VCaP (cell line): ENCODE data around the gene ZSCAN12.
"Not testable (repeated sequence)": the region's sequence is repeated elsewhere in the genome, so short reads cannot be mapped to it uniquely, and the experiment has no call there.

Experiments
- H3K27ac ChIP-seq: fragments of 450-650 bp; 2 replicates; pipeline ENCODE4 v1.5.1; 2017
- CTCF ChIP-seq: fragments of 450-650 bp; conservative IDR thresholded peaks from 2 replicates; pipeline ENCODE4 v1.5.1; 2017; ENCODE audit warnings: mild to moderate bottlenecking, moderate library complexity

Gene ZSCAN12

GRCh38 chr6:28408076-28408802 is 8.7 kb upstream of the ZSCAN12 start:
- H3K27ac ChIP-seq, result no peak overlapping the region
- TF ChIP-seq CTCF, result no peak

- no peak for TF ChIP-seq CTCF
- H3K27ac ChIP-seq, result no peak overlapping the region
Observed at GRCh38 chr6:28407401-28407800, 7.9 kb upstream of the ZSCAN12 start.

- not testable (repeated sequence) for H3K27ac ChIP-seq
Observed at GRCh38 chr6:28403923-28404322, 4.4 kb upstream of the ZSCAN12 start.

GRCh38 chr6:28402197-28402596 is 2.6 kb upstream of the ZSCAN12 start:
- peak overlapping the region; percentile 29 for H3K27ac ChIP-seq
- TF ChIP-seq CTCF, result no peak

- no peak overlapping the region for H3K27ac ChIP-seq
- no peak for TF ChIP-seq CTCF
Observed at GRCh38 chr6:28401172-28401571, 1.6 kb upstream of the ZSCAN12 start.

- no peak overlapping the region for H3K27ac ChIP-seq
- no peak for TF ChIP-seq CTCF
Observed at GRCh38 chr6:28400122-28400451, 540 bp upstream of the ZSCAN12 start.

GRCh38 chr6:28395918-28396317 is 3.6 kb downstream of the ZSCAN12 start:
- H3K27ac ChIP-seq, result peak overlapping the region; percentile 5; the same call in 1 of the 2 replicates
- no peak for TF ChIP-seq CTCF

- H3K27ac ChIP-seq, result no peak overlapping the region
- peak; percentile 81 for TF ChIP-seq CTCF
Observed at GRCh38 chr6:28393912-28394662, 5.5 kb downstream of the ZSCAN12 start.
